Measurements from ENCODE around the gene TAX1BP3.

- TF ChIP-seq CTCF (IDR thresholded peaks at IDR 0.05) (no peak), RAD21 (conservative IDR thresholded peaks at IDR 0.05 in 1 of 2, IDR thresholded peaks at IDR 0.05 in 1 of 2) (no peak), MAX (IDR thresholded peaks at IDR 0.05) (no peak)
These were observed 28.7 kb upstream of the TAX1BP3 start for GRCh38 chr17:3697103-3697476.

All from A549 (cell line).